ENCODE measurements around the gene CCR1. TPM values are rescaled to one million over a fixed set of nuclear protein-coding genes. Genes with fewer than 3 reads are reported as not detected.
A peak's percentile ranks its signal among the peaks of the same experiment; 100 is the strongest.

CCR1 gene
- total and polyA plus RNA-seq, 2 of the 13 experiments (the other 11 are each of a cell fraction or from before 2014, with no cell fraction given), result not detected

- no peak overlapping the region for H3K27ac ChIP-seq (ENCODE audit: extremely low read length, insufficient read depth, low read length)
- FAIRE-seq, result no peak
- intact Hi-C loops (cut with micrococcal nuclease; ENCODE audit: unreplicated experiment), result no loop called here
- no peak for ATAC-seq
- DNase-seq (ENCODE audit: low spot score), result no peak
- no peaks in the 10 kb centered on the region for H3K36me3 ChIP-seq (replicated peaks in 1 of 2; ENCODE audit: control insufficient read depth in 1 of 2, insufficient read depth in 2 of 2, low read length in 2 of 2)
- WGBS (ENCODE audit: low lambda C conversion rate), result 0% methylated on average over 3 of the region's 3 CpGs
- CTCF ChIA-PET (ENCODE audit: low intra/inter-chr PET ratio, low total read pairs), result no interaction called here
- TF ChIP-seq ZBTB7A (CRISPR knock-in tag; IDR thresholded peaks at IDR 0.05), result no peak
- TF ChIP-seq CEBPB (IDR thresholded peaks at IDR 0.05; ENCODE audit: borderline replicate concordance, low read depth, low read length), result peak; percentile 34; the same call in 1 of the 2 replicates
- H3K27me3 ChIP-seq (ENCODE audit: control insufficient read depth in 1 of 2, insufficient read depth in 2 of 2, low read length in 2 of 2), result peaks cover 0 to 2% of the 10 kb centered on the region in 2 experiments; a peak in 1 of 5 replicates
- H3K4me3 ChIP-seq (replicated peaks in 1 of 3; ENCODE audit: insufficient read depth in 1 of 3, low read depth in 2 of 3, low read length in 3 of 3), result no peak overlapping the region
- no peak overlapping the region for H3K4me2 ChIP-seq (ENCODE audit: low read depth, low read length)
- BruUV-seq (replicated peaks), result no TSS peak
- H3K9me3 ChIP-seq (ENCODE audit: low read length), result no peaks in the 10 kb centered on the region
- no peak overlapping the region for H3K9ac ChIP-seq (ENCODE audit: insufficient read depth, low read depth, low read length)
- H3K79me2 ChIP-seq (ENCODE audit: insufficient read depth, low read length), result no peaks in the 10 kb centered on the region
- in situ Hi-C loops (cut with HindIII; ENCODE audit: extremely low pct_ligation_motif_present, low pct_unique_long_range_greater_than_20kb), result no loop called here
- POLR2A ChIA-PET, result no interaction called here
- no peaks in the 10 kb centered on the region for H4K20me1 ChIP-seq (ENCODE audit: insufficient read depth, low read length)
- H2AFZ ChIP-seq (ENCODE audit: low read length), result no peak overlapping the region
- H3K4me1 ChIP-seq (ENCODE audit: insufficient read depth, low read length), result no peaks in the 10 kb centered on the region
Observed at GRCh38 chr3:46191730-46192129, 16.4 kb downstream of the CCR1 start.

- Histone ChIP-seq H3K4me3 (replicated peaks in 1 of 3; ENCODE audit: insufficient read depth in 1 of 3, low read depth in 2 of 3, low read length in 3 of 3) (no peak overlapping the region), H3K79me2 (ENCODE audit: insufficient read depth, low read length) (no peaks in the 10 kb centered on the region), H3K9ac (ENCODE audit: insufficient read depth, low read depth, low read length) (no peak overlapping the region), H4K20me1 (ENCODE audit: insufficient read depth, low read length) (no peaks in the 10 kb centered on the region), H3K27ac (ENCODE audit: extremely low read length, insufficient read depth, low read length) (no peak overlapping the region), H3K4me2 (ENCODE audit: low read depth, low read length) (no peak overlapping the region), H3K27me3 (ENCODE audit: control insufficient read depth in 1 of 2, insufficient read depth in 2 of 2, low read length in 2 of 2) (peaks cover 0 to 2% of the 10 kb centered on the region in 2 experiments; a peak in 1 of 5 replicates), H3K9me3 (ENCODE audit: low read length) (no peaks in the 10 kb centered on the region), H2AFZ (ENCODE audit: low read length) (no peak overlapping the region), H3K4me1 (ENCODE audit: insufficient read depth, low read length) (no peaks in the 10 kb centered on the region), H3K36me3 (replicated peaks in 1 of 2; ENCODE audit: control insufficient read depth in 1 of 2, insufficient read depth in 2 of 2, low read length in 2 of 2) (no peaks in the 10 kb centered on the region)
- ATAC-seq (no peak), DNase-seq (ENCODE audit: low spot score) (no peak), FAIRE-seq (no peak)
- ChIA-PET POLR2A (no interaction called here), CTCF (ENCODE audit: low intra/inter-chr PET ratio, low total read pairs) (no interaction called here)
- in situ Hi-C loops (cut with HindIII; ENCODE audit: extremely low pct_ligation_motif_present, low pct_unique_long_range_greater_than_20kb) (no loop called here), intact Hi-C loops (cut with micrococcal nuclease; ENCODE audit: unreplicated experiment) (no loop called here)
- no TSS peak for BruUV-seq (replicated peaks)
- 52% methylated on average over 7 of the region's 10 CpGs for WGBS (ENCODE audit: low lambda C conversion rate)
- TF ChIP-seq ZNF44 (CRISPR knock-in tag; IDR thresholded peaks at IDR 0.05) (no peak), ZNF788 (CRISPR knock-in tag; IDR thresholded peaks at IDR 0.05; ENCODE audit: borderline replicate concordance) (no peak), RCOR2 (CRISPR knock-in tag; IDR thresholded peaks at IDR 0.05) (no peak), ZNF772 (CRISPR knock-in tag; IDR thresholded peaks at IDR 0.05) (no peak), ZNF556 (CRISPR knock-in tag; IDR thresholded peaks at IDR 0.05; ENCODE audit: borderline replicate concordance) (no peak), ZFP1 (CRISPR knock-in tag; IDR thresholded peaks at IDR 0.05) (no peak), FOXA3 (CRISPR knock-in tag; IDR thresholded peaks at IDR 0.05) (no peak), ZNF180 (CRISPR knock-in tag; IDR thresholded peaks at IDR 0.05; ENCODE audit: borderline replicate concordance, low read depth) (no peak), SUZ12 (IDR thresholded peaks at IDR 0.05; ENCODE audit: low read depth, low read length) (no peak), NFYB (CRISPR knock-in tag; IDR thresholded peaks at IDR 0.05) (no peak), KLF13 (CRISPR knock-in tag; IDR thresholded peaks at IDR 0.05) (no peak), ZNF367 (CRISPR knock-in tag; IDR thresholded peaks at IDR 0.05; ENCODE audit: borderline replicate concordance) (no peak), RERE (CRISPR knock-in tag; IDR thresholded peaks at IDR 0.05; ENCODE audit: low read depth) (no peak), JUND (CRISPR knock-in tag; IDR thresholded peaks at IDR 0.05) (no peak), ZC3H4 (CRISPR knock-in tag; IDR thresholded peaks at IDR 0.05; ENCODE audit: borderline replicate concordance) (no peak)
Observed at GRCh38 chr3:46188708-46189107, 19.4 kb downstream of the CCR1 start.
